GM19395 (cell line): ENCODE measurements around the gene CDKL5.
"Not testable (repeated sequence)": the region's sequence is repeated elsewhere in the genome, so short reads cannot be mapped to it uniquely, and the experiment has no call there.

Experiments used
- ATAC-seq: cut with Tn5 transposase; IDR thresholded peaks from one replicate; pipeline ENCODE4 v1.9.1; 2021; ENCODE audit warnings: mild to moderate bottlenecking, moderate library complexity; ENCODE audit not compliant: unreplicated experiment

CDKL5 gene

GRCh38 chrX:18566748-18567147 is 141.3 kb downstream of the CDKL5 start:
- no peak for ATAC-seq

GRCh38 chrX:18573556-18573955 is 148.1 kb downstream of the CDKL5 start:
- no peak for ATAC-seq

- ATAC-seq, result no peak
Measured at GRCh38 chrX:18574591-18574990, 149.2 kb downstream of the CDKL5 start.

GRCh38 chrX:18575744-18576143 is 150.3 kb downstream of the CDKL5 start:
- no peak for ATAC-seq

GRCh38 chrX:18577400-18577799 is 152.0 kb downstream of the CDKL5 start:
- no peak for ATAC-seq

DNA sequence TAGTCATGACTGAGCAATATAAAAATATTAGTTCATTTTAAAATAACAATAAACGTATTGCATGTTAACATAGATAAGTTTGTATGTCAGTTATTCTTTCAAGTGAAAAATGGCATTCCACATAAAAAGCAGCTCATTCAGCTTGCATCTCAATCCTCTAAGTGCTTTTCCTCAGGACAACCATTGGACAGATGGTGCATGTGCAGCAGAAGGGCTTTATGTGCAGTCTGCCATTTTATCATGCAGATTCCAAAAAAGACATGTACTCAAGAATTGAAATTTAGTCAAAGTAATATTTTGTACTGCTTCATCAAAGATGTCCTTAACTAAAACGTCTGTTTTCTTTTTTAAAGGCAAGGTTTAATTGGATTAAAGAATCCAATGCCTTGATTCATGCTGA is 153.1 kb downstream of the CDKL5 start:
- no peak for ATAC-seq

GRCh38 chrX:18579495-18579894 is 154.1 kb downstream of the CDKL5 start:
- ATAC-seq, result no peak

DNA sequence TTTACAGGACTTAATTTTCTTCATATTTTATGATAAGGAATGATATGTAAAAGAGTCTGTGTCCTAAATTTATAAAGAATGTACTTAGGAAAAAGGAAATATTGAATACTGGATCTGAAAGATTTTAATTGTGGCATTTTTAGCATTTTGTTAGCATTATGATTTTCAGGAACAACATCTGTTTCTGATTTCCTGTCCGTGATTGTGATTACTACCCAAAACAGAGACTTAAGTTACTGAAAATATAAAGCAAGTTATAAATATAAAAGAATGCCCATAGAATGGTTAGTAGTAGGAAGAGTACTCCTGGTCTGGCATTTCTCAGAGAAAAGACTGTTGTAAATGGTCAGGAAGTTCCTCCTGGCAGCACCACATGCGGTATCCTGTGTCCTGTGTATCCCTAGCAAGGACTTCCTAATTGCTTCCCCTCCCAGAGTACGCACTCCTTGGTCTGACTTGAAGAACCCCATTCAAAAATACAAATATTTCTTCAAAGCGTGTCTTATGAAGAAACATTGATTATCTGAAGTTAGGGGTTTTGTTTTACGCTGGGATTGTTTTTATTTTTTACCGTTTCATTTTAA is 157.6 kb downstream of the CDKL5 start:
- ATAC-seq, result no peak

DNA sequence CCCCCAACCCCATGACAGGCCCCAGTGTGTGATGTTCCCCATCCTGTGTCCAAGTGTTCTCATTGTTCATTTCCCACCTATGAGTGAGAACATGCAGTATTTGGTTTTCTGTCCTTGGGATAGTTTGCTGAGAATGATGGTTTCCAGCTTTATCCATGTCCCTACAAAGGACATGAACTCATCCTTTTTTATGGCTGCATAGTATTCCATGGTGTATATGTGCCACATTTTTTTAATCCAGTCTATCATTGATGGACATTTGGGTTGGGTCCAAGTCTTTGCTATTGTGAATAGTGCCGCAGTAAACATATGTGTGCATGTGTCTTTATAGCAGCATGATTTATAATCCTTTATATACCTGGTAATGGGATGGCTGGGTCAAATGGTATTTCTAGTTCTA is 163.9 kb downstream of the CDKL5 start:
- ATAC-seq, result not testable (repeated sequence)

GRCh38 chrX:18591834-18592233 is 166.4 kb downstream of the CDKL5 start:
- ATAC-seq, result no peak

GRCh38 chrX:18594079-18594478 is 168.7 kb downstream of the CDKL5 start:
- no peak for ATAC-seq

- no peak for ATAC-seq
Measured at GRCh38 chrX:18596096-18596495, 170.7 kb downstream of the CDKL5 start.

DNA sequence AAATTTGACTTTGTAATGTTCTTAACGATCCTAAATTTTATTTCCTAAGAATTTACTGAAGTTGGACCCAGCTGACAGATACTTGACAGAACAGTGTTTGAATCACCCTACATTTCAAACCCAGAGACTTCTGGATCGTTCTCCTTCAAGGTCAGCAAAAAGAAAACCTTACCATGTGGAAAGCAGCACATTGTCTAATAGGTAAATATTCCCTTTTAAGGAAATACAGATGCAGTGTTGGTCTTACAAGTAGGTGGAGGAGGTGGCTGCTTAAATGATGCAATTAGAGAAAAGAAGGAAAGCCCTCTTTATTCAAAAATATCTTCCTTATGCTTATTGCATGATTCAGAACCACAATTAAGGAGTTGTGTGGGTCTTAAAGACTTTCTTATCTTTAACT is 173.0 kb downstream of the CDKL5 start:
- no peak for ATAC-seq

GRCh38 chrX:18607966-18608365 is 182.6 kb downstream of the CDKL5 start:
- no peak for ATAC-seq

GRCh38 chrX:18613930-18614639 is 188.7 kb downstream of the CDKL5 start:
- ATAC-seq, result no peak

DNA sequence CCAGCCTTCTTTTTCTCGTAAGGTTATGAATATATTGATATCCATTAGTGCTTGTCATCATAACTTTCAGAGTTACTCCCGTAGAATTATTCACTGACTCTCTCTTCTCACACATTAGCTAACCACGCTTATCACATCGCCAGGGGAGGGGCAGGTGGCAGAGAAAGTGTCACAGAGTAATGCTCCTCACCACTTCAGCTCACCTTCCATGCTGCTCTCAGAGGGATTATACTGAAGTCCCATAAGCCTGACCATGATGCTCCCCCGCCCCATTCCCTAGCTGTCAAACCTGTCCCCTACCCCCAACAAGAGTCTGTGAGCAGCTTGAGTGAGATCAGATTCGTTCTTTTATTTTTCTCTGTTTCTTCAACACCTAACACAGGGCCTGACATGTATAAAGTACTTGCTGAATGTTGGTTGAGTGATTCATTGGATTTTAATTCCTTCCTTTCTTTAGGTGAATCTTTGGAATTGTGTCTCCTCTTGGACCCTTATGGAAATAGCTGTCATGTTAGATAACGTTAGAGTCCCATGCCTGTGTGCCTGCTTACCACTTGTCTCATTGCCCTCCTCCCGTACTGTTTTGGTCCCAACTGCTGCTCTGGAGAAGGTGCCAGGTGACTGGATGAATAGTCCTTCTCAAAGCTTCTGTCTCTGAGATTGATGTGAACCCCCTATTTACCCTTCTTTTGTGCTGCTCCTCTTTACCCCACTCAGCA is 191.4 kb downstream of the CDKL5 start:
- ATAC-seq, result no peak

DNA sequence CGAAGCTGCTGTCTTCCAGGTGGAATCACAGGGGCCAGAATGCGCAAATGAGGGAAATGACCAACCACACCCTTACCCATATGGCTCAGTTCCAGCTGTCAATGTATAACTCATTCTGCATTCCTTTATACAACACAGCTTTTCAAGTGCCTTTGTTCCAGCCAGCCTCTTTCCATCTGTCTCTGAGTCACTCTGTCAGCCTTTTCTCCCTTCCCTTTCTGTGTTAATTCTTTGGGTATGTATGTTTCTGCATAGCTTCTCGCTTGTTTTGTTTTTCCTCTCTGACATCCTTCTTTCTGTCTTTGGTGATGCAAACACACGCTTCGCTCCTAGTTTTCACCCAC is 192.0 kb downstream of the CDKL5 start:
- no peak for ATAC-seq

- ATAC-seq, result no peak
Measured at GRCh38 chrX:18619288-18619687, 193.9 kb downstream of the CDKL5 start.

- no peak for ATAC-seq
Measured at GRCh38 chrX:18620349-18620748, 194.9 kb downstream of the CDKL5 start.

DNA sequence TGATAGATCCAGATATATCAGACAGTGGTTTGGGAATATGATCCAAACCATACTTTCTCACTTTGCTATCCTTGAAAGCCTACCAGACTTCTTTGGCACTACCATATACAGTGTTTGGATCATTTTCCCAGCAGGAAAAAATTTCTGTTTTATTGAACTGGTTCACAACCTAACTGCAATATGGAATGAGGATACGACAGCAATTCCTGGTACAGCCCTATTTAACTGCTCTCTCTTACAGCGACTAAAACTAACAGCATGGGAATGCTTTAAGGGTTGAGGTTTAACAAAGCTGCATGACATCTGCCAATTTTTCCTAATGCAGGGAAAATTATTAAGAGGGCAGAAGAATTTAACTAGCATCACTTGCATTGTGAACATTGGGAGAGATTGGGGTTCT is 199.2 kb downstream of the CDKL5 start:
- no peak for ATAC-seq

DNA sequence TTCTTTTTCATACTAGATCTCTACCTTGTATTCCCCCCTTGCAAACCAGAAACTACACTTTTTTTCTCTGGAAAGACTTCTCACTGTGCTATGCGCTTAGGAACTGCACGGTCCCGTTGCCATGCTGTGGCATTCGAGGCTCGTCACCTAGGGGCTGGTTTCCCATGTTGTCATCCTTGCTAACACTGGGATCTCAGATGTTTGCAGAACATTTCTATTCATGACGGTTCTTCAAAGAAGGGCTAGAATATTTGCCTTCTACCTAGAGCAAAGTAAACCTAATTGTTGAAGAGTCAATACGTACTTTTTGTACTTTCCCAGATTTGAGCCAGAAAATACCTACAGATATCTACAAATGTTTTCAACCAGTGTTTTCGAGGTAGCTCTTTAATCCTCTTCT is 205.5 kb downstream of the CDKL5 start:
- no peak for ATAC-seq

DNA sequence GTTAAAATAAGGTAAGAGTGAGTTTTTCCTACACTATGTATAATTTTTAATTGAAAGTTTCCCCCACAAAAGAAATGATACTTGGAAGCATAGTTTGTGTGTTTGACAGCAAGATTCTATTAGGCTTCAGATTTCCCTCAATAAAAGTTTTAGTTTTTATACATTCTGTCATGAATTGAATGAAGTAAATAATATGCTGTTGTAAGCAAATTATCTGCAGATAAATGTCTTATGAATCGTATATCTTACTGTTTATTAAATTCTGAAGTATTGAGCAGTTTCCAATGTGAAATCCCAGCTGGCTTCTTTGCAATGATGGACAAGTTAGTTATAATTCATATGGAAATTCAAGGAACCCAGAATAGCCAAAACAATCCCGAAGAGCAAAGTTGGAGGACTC is 213.0 kb downstream of the CDKL5 start:
- no peak for ATAC-seq
